ENCODE results near the gene ZCCHC10.
A peak's percentile ranks its signal among the peaks of the same experiment; 100 is the strongest.
"Not testable (repeated sequence)": the region's sequence is repeated elsewhere in the genome, so short reads cannot be mapped to it uniquely, and the experiment has no call there.

ZCCHC10 gene

DNA sequence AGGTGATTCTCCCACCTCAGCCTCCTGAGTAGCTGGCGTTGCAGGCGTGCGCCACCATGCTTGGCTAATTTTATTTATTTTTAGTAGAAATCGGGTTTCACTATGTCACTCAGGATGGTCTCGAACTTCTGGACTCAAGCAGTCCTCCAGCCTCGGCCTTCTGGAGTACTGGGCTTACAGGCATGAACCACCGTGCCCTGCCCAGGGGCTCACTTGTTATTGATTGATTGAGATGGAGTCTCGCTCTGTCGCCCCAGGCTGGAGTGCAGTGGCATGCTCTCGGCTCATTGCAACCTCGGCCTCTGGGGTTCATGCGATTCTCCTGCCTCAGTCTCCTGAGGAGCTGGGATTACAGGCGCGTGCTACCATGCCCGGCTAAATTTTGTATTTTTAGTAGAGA lies 27.1 kb upstream of the ZCCHC10 start:
- Histone ChIP-seq H3K27me3 (ENCODE audit: control insufficient read depth, insufficient read depth, low read length) (no peaks in the 10 kb centered on the region), H3K27ac (ENCODE audit: low read depth, low read length) (no peak overlapping the region), H3K9ac (ENCODE audit: low read length) (peak overlapping the region; percentile 48), H3K4me3 (ENCODE audit: low read depth, low read length) (peak overlapping the region; percentile 96), H3K4me1 (ENCODE audit: control insufficient read depth, insufficient read depth, low read length) (peaks cover 27% of the 10 kb centered on the region), H3K36me3 (ENCODE audit: control insufficient read depth, insufficient read depth, low read length) (peaks cover 6% of the 10 kb centered on the region), H3K9me3 (ENCODE audit: control insufficient read depth, insufficient read depth, low read depth, low read length) (no peaks in the 10 kb centered on the region)

DNA sequence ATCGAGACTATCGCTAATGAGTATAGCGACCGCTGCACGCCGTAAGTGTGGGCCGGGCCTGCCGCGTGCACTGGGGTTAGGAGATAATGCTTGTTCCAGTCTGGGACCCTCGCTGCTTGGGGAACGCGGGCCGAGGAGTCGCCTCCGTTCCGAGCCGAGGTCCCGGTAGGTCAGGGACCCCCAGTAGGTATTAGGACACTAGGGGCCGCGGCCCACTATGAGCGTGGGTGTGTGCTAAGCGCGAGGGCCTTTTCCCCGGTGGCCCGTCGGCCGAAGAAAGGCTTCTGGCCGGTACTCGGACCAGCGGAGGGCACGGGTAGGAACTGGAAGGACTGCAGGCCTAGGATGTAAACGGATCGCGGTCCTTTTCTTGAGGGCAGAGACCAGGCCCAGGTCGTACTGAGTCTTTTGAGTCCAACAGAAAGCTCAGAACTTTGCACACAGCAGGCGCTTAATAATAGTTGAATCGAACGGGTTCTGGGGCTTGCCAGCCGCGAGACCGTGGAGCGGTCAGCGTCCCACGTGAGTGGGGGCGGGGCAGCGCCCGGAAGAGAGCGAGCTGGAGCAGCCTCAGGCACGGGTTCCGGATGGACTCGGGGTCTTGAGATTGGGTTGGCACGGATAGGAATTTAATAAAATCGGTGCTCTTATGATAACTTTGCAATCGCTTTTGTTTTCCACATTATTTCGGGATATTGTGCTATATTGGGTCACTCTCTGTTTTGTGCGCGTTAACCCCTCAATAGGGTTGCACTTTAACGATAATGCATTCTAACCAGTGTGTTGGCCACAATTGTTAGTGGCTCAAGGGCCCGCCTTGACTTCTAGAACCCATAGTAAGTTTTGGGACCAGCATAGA lies 26.2 kb upstream of the ZCCHC10 start:
- peaks cover 6% of the 10 kb centered on the region; the same call in 1 of the 2 replicates for H3K36me3 ChIP-seq (ENCODE audit: control insufficient read depth, insufficient read depth, low read length)
- H3K4me1 ChIP-seq (ENCODE audit: control insufficient read depth, insufficient read depth, low read length), result peaks cover 21% of the 10 kb centered on the region

DNA sequence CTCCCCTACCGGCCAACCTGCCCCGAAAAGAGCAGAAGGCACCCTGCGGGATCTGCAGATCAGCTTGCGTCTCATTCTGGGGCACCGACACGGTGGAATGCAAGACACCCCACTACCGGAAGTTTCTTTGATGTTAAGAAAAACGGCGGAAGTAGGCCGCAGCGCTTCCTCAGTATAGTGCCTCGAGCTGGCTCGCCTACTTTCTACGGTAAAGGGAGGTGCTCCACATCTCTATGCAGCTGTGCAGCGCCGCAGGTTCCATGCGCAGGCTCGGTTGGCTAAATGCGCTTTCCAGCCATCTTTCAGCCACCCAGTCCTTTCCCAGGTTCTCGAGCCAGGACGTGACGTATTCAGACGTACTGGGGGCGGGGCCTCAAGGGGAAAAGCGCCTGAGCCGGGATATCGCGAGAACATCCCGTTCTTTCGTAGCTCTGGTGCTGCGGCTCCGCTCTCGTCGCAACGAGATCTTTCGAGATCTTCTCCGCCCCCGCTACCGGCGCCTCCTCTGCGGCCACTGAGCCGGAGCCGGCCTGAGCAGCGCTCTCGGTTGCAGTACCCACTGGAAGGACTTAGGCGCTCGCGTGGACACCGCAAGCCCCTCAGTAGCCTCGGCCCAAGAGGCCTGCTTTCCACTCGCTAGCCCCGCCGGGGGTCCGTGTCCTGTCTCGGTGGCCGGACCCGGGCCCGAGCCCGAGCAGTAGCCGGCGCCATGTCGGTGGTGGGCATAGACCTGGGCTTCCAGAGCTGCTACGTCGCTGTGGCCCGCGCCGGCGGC lies 25.4 kb upstream of the ZCCHC10 start, which contains the start of gene HSPA4:
HSPA4 (plus strand) TSS at position 472 of the 775 bp plus-strand sequence; CDS start at position 710, 238 bp downstream.
- H3K4me3 ChIP-seq (ENCODE audit: low read depth, low read length), result peak within 1 kb of the TSS; percentile 96
- H3K36me3 ChIP-seq (ENCODE audit: control insufficient read depth, insufficient read depth, low read length), result peaks cover 6% of the 10 kb centered on the region; the same call in 1 of the 2 replicates
- H3K9ac ChIP-seq (ENCODE audit: low read length), result peak within 1 kb of the TSS; percentile 98
- peaks cover 21% of the 10 kb centered on the region for H3K4me1 ChIP-seq (ENCODE audit: control insufficient read depth, insufficient read depth, low read length)
- H3K27ac ChIP-seq (ENCODE audit: low read depth, low read length), result peak within 1 kb of the TSS; percentile 99
- no peaks in the 10 kb centered on the region for H3K27me3 ChIP-seq (ENCODE audit: control insufficient read depth, insufficient read depth, low read length)
- no peaks in the 10 kb centered on the region for H3K9me3 ChIP-seq (ENCODE audit: control insufficient read depth, insufficient read depth, low read depth, low read length)

More for the DNA sequence above, 26.2 kb upstream of the ZCCHC10 start:
- Histone ChIP-seq H3K9me3 (ENCODE audit: control insufficient read depth, insufficient read depth, low read depth, low read length) (no peaks in the 10 kb centered on the region), H3K4me3 (ENCODE audit: low read depth, low read length) (peak overlapping the region; percentile 96), H3K27me3 (ENCODE audit: control insufficient read depth, insufficient read depth, low read length) (no peaks in the 10 kb centered on the region), H3K27ac (ENCODE audit: low read depth, low read length) (peak overlapping the region; percentile 99), H3K9ac (ENCODE audit: low read length) (peak overlapping the region; percentile 98)

DNA sequence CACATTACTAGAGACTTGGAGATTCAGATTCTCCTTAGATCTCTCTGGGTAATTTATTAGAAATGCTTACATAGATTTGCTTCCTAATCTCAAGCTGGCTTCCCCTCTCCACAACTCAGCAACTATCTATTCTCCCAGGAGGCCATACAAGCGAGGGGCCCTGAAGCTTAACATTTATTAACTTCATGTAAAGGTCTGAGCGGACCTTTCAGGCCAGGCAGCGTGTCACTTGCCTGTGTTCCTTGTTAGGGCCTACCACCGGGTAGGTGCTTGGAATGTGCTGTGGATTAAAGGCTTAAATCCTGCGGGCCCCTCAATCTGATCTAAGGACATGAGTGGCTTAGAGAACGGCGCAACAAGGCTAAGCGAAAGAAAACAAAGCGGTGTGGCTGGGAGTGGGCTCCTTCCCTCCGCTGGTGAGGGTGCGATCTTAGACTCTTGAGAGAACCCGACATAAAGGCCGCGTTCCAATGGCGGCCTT lies 24.8 kb upstream of the ZCCHC10 start:
- Histone ChIP-seq H3K9me3 (ENCODE audit: control insufficient read depth, insufficient read depth, low read depth, low read length) (no peaks in the 10 kb centered on the region), H3K9ac (ENCODE audit: low read length) (peak overlapping the region; percentile 98), H3K4me3 (ENCODE audit: low read depth, low read length) (peak overlapping the region; percentile 96), H3K27ac (ENCODE audit: low read depth, low read length) (peak overlapping the region; percentile 99), H3K27me3 (ENCODE audit: control insufficient read depth, insufficient read depth, low read length) (no peaks in the 10 kb centered on the region), H3K4me1 (ENCODE audit: control insufficient read depth, insufficient read depth, low read length) (peaks cover 20% of the 10 kb centered on the region), H3K36me3 (ENCODE audit: control insufficient read depth, insufficient read depth, low read length) (peaks cover 5% of the 10 kb centered on the region; the same call in 1 of the 2 replicates)

DNA sequence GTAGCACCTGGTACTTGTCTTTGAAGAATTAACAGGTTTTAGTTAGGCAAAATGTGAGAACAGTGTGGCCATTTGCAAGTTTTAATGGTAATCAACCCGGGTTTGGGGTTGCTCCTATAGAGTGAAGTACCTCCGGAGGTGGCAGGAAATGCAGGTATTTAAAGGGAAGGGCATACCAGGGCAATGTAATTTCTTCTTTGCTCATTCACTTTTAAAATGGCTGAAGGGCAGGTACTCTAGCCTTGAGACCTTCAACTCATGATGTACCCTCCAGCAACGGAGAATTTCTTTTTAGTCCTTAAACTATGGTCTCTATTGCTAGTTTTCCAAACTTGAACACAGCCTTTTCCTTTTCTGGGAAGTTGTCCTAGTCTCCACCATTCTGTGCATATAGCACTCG lies 24.2 kb upstream of the ZCCHC10 start:
- H3K9ac ChIP-seq (ENCODE audit: low read length), result peak overlapping the region; percentile 98
- H3K36me3 ChIP-seq (ENCODE audit: control insufficient read depth, insufficient read depth, low read length), result 0 out of 2 replicates have a peak, but pooled peaks cover 2% of the 10 kb centered on the region
- peak overlapping the region; percentile 99 for H3K27ac ChIP-seq (ENCODE audit: low read depth, low read length)
- H3K27me3 ChIP-seq (ENCODE audit: control insufficient read depth, insufficient read depth, low read length), result no peaks in the 10 kb centered on the region
- peak overlapping the region; percentile 96 for H3K4me3 ChIP-seq (ENCODE audit: low read depth, low read length)
- no peaks in the 10 kb centered on the region for H3K9me3 ChIP-seq (ENCODE audit: control insufficient read depth, insufficient read depth, low read depth, low read length)
- H3K4me1 ChIP-seq (ENCODE audit: control insufficient read depth, insufficient read depth, low read length), result peaks cover 17% of the 10 kb centered on the region

DNA sequence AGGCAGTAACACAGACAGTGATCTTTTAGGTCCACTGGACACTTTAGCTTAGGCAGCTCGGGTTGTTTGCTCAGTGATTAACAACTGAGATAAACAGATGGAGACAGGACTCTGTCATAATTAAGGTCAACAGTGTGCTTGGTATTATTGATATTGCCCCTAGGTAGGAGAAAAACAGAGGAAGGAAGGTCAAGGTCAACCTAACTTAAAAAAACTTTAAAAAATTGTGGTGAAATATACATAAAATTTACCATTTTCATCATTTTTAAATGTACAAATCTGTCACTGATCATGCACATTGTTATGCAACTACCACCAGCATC lies 23.3 kb upstream of the ZCCHC10 start:
- peaks cover 17% of the 10 kb centered on the region for H3K4me1 ChIP-seq (ENCODE audit: control insufficient read depth, insufficient read depth, low read length)
- H3K36me3 ChIP-seq (ENCODE audit: control insufficient read depth, insufficient read depth, low read length), result 0 out of 2 replicates have a peak, but pooled peaks cover 2% of the 10 kb centered on the region
- no peak overlapping the region for H3K4me3 ChIP-seq (ENCODE audit: low read depth, low read length)
- H3K27ac ChIP-seq (ENCODE audit: low read depth, low read length), result no peak overlapping the region
- H3K9me3 ChIP-seq (ENCODE audit: control insufficient read depth, insufficient read depth, low read depth, low read length), result no peaks in the 10 kb centered on the region
- H3K9ac ChIP-seq (ENCODE audit: low read length), result peak overlapping the region; percentile 5
- H3K27me3 ChIP-seq (ENCODE audit: control insufficient read depth, insufficient read depth, low read length), result no peaks in the 10 kb centered on the region

DNA sequence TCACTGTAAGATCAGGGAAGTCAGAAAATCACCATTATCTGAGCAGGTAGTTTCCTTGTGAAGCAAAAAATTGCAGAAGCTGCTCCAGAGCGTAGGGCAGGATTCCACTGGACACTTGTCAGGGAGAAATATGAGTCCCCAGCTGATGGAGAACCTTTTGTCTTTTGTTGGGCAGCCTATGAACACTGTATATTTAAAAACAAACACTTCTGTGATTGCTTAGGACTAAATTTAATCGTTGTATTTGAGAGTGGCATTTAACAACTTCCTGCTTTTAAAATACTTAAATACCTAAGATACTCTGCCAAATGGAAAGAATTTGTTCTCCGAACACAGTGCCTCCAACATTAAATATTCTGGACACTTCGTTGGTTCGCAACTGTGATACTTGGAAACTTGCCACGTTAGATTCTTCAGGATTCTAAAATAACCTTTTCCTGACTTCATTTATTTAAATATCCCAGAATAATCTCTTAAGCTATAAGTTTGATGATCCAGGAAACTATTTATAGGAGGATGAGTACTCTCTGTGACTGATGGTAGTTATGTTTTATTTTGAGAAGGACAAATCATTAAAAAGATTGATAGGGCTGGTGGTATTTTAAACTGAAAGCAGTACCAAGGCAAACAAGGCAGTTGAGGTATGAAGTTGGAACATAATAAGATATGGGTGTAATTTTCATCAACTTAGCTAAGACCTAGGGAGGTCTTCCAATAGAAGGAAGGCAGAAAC lies 22.8 kb upstream of the ZCCHC10 start:
- no peaks in the 10 kb centered on the region for H3K36me3 ChIP-seq (ENCODE audit: control insufficient read depth, insufficient read depth, low read length)
- H3K27me3 ChIP-seq (ENCODE audit: control insufficient read depth, insufficient read depth, low read length), result no peaks in the 10 kb centered on the region
- no peak overlapping the region for H3K27ac ChIP-seq (ENCODE audit: low read depth, low read length)
- peaks cover 17% of the 10 kb centered on the region for H3K4me1 ChIP-seq (ENCODE audit: control insufficient read depth, insufficient read depth, low read length)
- H3K9me3 ChIP-seq (ENCODE audit: control insufficient read depth, insufficient read depth, low read depth, low read length), result no peaks in the 10 kb centered on the region
- H3K9ac ChIP-seq (ENCODE audit: low read length), result peak overlapping the region; percentile 5
- H3K4me3 ChIP-seq (ENCODE audit: low read depth, low read length), result no peak overlapping the region

DNA sequence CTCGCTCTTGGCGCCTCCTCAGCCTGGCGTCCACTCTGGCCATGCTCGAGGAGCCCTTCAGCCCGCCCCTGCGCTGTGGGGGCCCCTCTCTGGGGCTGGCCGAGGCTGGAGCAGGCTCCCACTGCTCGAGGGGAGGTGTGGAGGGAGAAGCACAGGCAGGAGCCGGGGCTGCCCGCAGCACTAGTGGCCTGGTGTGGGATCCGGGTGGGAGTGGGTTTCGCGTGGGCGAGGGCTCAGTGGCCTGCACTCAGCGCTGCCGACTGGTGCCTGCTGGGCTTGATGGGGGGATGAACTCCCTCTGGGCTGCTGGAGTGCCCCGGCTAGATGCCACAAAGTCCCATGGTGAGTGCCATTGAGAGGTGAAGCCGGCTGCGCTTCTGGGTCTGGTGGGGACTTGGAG lies 21.1 kb upstream of the ZCCHC10 start:
- H3K36me3 ChIP-seq (ENCODE audit: control insufficient read depth, insufficient read depth, low read length), result no peaks in the 10 kb centered on the region
- H3K4me1 ChIP-seq (ENCODE audit: control insufficient read depth, insufficient read depth, low read length), result peaks cover 17% of the 10 kb centered on the region
- H3K9me3 ChIP-seq (ENCODE audit: control insufficient read depth, insufficient read depth, low read depth, low read length), result no peaks in the 10 kb centered on the region
- H3K27ac ChIP-seq (ENCODE audit: low read depth, low read length), result no peak overlapping the region
- no peak overlapping the region for H3K9ac ChIP-seq (ENCODE audit: low read length)
- H3K27me3 ChIP-seq (ENCODE audit: control insufficient read depth, insufficient read depth, low read length), result no peaks in the 10 kb centered on the region
- H3K4me3 ChIP-seq (ENCODE audit: low read depth, low read length), result no peak overlapping the region

DNA sequence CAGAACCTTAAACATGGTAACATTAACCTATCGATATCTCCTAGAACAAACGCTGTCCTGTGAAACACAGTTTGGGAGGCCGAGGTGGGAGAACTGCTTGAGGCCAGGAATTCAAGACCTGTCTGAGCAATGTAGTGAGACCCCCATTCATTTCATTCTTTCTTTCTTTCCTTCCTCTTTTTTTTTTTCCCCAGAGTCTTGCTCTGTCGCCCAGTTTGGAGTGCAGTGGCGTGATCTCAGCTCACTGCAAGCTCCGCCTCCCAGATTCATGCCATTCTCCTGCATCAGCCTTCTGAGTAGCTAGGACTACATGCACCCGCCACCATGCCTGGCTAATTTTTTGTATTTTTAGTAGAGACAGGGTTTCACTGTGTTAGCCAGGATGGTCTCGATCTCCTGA lies 20.2 kb upstream of the ZCCHC10 start:
- H3K36me3 ChIP-seq (ENCODE audit: control insufficient read depth, insufficient read depth, low read length), result not testable (repeated sequence)
- peaks cover 22% of the 10 kb centered on the region for H3K4me1 ChIP-seq (ENCODE audit: control insufficient read depth, insufficient read depth, low read length)

DNA sequence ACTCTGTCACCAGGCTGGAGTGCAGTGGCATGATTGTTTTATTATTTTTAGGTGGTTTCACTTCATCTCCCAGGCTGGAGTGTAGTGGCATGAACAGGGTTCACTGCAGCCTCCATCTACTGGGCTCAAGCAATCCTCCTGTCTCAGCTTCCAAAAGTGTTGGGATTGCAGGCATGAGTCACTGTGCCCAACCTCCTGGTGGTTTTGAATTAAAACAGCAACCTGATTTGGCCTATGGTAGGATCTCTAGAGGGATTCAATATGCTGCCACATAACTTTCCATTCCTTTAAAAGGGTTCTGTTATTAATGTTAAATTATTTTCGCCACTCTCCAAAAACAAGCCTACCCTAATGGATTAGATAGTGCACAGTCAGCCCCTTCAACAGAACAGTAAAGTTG lies 15.6 kb upstream of the ZCCHC10 start:
- Histone ChIP-seq H3K9ac (ENCODE audit: low read length) (no peak overlapping the region), H3K4me3 (ENCODE audit: low read depth, low read length) (no peak overlapping the region), H3K36me3 (ENCODE audit: control insufficient read depth, insufficient read depth, low read length) (no peaks in the 10 kb centered on the region), H3K4me1 (ENCODE audit: control insufficient read depth, insufficient read depth, low read length) (peaks cover 11% of the 10 kb centered on the region; the same call in 1 of the 2 replicates), H3K27me3 (ENCODE audit: control insufficient read depth, insufficient read depth, low read length) (no peaks in the 10 kb centered on the region), H3K9me3 (ENCODE audit: control insufficient read depth, insufficient read depth, low read depth, low read length) (no peaks in the 10 kb centered on the region), H3K27ac (ENCODE audit: low read depth, low read length) (no peak overlapping the region)

More for the DNA sequence above, 20.2 kb upstream of the ZCCHC10 start:
- not testable (repeated sequence) for H3K4me3 ChIP-seq (ENCODE audit: low read depth, low read length); H3K27me3 ChIP-seq (ENCODE audit: control insufficient read depth, insufficient read depth, low read length); H3K9ac ChIP-seq (ENCODE audit: low read length); H3K27ac ChIP-seq (ENCODE audit: low read depth, low read length); H3K9me3 ChIP-seq (ENCODE audit: control insufficient read depth, insufficient read depth, low read depth, low read length)
